Stimulated activated CD8-positive, alpha-beta memory T cell treated with anti-CD3 and anti-CD28 coated beads, Interleukin-15, amount 100 ng/mL, for 1 hour (primary cell): ENCODE results near the gene CCDC32.

ENCODE experiments used
- DNase-seq: peaks from one replicate; pipeline ENCODE4 v3.0.0-alpha.2; 2020; ENCODE audit warnings: low read depth

Gene CCDC32

DNA sequence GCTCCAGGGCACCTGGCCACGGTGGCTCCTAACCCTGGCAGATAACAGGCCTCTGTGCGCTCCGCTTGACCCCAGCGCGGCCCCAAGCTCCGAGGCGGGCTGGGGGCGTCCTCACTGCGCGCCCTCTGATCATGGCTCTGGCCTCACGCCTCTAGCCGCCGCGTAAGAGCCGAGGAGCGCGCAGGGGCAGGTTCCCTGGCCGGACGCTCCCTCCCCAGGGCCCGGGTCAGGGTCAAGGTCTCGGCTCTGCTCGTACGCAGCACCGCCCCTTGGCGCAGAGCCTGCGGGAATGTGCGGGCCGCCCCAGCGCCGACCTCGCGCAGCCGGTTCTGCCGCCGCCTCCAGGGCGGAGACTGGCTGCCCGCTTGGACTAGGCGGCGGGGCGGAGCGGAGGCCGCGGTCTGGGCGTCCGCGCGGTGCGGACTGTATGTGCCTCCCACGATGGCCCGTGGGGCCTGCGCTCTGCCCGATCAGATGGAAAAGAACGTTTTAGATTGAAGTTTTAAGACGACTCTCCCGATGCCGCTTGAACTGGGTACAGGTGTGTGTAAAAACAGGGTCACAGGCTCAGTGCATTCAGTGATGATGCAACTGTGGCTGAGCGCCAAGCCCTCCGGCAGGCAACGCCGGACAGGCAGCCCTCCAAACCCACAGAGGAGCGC is 53.2 kb downstream of the CCDC32 start:
- DNase-seq = no peak

DNA sequence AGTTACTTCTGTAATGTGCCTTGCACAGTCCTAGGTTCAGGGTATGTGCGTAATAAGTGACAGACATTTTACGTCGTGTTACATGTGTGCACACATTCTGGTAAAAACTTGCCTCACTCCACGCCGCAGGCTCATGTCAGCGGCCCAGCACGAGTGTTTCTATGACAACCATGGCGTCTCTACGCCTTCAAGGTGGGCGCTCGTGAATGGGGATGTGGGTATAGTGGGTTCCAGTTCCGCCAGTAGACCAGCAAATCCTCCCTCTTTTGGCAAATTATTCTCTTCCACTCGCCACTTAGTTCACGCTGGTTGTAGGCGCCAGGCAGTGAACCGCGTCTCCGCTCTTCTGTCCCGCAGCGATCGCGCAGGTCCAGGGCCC is 53.8 kb downstream of the CCDC32 start:
- DNase-seq = no peak

DNA sequence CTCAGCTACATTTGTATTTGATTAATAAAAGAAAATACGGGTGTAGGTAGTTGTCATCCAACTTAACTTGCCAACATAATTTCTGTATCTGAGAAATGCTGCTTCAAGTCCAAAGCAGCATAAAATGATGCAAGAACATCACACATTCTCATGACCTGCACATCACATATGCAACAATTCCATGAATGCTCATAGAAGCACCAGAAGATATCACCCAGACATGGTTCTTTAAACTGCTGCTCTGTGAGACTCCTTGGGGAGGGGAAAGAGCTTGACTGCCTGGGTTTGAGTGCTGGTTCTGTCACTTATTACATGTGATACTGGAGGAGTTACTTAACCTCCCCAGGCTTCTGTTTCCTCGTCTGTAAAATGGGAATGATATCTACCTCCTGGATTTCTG is 54.6 kb downstream of the CCDC32 start:
- no peak for DNase-seq

DNA sequence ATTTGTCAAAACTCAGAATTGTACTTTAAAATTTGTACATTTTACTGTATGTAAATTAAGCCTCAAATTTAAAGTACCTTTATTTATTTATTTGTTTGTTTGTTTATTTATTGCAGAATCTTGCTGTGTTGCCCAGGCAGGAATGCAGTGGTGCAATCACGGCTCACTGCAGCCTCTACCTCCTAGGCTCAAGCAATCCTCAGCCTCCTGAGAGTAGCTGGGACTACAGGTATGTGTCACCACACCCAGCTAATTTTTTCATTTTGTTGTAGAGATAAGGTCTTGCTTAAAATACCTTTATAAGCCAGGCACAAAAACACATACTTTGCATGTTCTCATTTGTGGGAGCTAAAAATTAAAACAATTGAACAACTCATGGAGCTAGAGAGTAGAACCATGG is 56.6 kb downstream of the CCDC32 start:
- DNase-seq = no peak

DNA sequence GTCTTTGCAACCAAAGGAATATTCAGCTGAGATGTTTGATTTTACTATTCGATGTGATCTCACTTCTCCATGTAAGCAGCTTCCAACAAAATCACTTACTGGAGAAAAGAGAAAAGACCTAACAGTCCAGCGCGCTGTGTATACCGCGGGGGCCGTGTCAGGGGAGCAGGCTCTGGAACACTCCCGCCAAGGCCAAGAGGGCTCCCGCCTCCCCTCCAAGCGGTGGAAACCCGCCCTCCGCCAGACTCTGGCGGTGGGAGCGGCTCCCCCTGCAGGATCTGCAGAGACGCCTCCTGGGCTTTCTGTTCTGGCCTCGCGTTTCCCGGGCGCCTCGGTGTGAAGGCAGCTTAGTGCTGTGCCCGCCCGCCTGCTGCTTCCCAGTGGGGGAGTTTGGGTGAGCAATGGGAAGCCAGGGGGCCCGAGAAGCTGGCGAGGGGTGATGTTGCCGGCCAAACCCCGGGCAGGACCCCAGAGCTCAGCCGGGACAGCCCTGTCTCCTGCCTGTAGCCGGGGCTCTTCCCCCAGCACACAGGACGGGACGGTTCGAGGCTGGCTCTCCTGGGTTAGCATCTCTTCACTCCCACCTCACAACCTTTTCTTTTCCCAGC is 57.8 kb downstream of the CCDC32 start:
- peak; percentile 32 for DNase-seq
